Activated naive CD4-positive, alpha-beta T cell treated with anti-CD3 and anti-CD28 coated beads for 36 hours (primary cell): ENCODE measurements around the gene MMP21. TPM values are rescaled to one million over a fixed set of nuclear protein-coding genes. Genes with fewer than 3 reads are reported as not detected.

Experiments used
- CTCF ChIA-PET: fragments of 350-600 bp; sonication (Branson Sonifier 250); formaldehyde crosslinking; loops from one replicate; lab custom pipeline; 2021; ENCODE audit warnings: antibody characterized with exemption; lab: Charles Lee
- DNase-seq: peaks from one replicate; pipeline ENCODE4 v3.0.0-alpha.2; 2020
- H3K27ac Mint-ChIP-seq: one replicate; pipeline ENCODE4 v1.8.0; 2021; ENCODE audit warnings: mild to moderate bottlenecking, mixed read lengths
- H3K27me3 Mint-ChIP-seq: one replicate; pipeline ENCODE4 v1.8.0; 2021; ENCODE audit warnings: low read depth, mixed read lengths
- H3K36me3 Mint-ChIP-seq: one replicate; pipeline ENCODE4 v1.8.0; 2021; ENCODE audit warnings: low read depth, mixed read lengths
- H3K4me1 Mint-ChIP-seq: one replicate; pipeline ENCODE4 v1.8.0; 2021; ENCODE audit warnings: low read depth, mixed read lengths
- H3K4me3 Mint-ChIP-seq: one replicate; pipeline ENCODE4 v1.8.0; 2021; ENCODE audit warnings: mild to moderate bottlenecking, moderate library complexity, mixed read lengths
- H3K9me3 Mint-ChIP-seq: one replicate; pipeline ENCODE4 v1.8.0; 2021; ENCODE audit warnings: mixed read lengths
- intact Hi-C: fragments of 100-400 bp; cut with micrococcal nuclease; formaldehyde crosslinking; loops from one replicate; pipeline ENCODE4 v1.15.1; 2023
- total RNA-seq, 2 experiments: library from RNA; stranded (reverse); gene quantifications; one replicate each; pipeline ENCODE4 v1.2.3, GENCODE V29; 2021

The MMP21 gene
- total RNA-seq, 2 experiments from 2014 or later = not detected

- H3K4me1 Mint-ChIP-seq = no peaks in the 10 kb centered on the region
- H3K27me3 Mint-ChIP-seq = no peaks in the 10 kb centered on the region
- intact Hi-C loops = no loop called here
- no peaks in the 10 kb centered on the region for H3K9me3 Mint-ChIP-seq
- CTCF ChIA-PET = no interaction called here
- no peak overlapping the region for H3K4me3 Mint-ChIP-seq
- no peak overlapping the region for H3K27ac Mint-ChIP-seq
- DNase-seq = no peak
- H3K36me3 Mint-ChIP-seq = peaks cover 11% of the 10 kb centered on the region
These were observed 27.1 kb upstream of the MMP21 start for GRCh38 chr10:125802739-125803138.

- CTCF ChIA-PET = no interaction called here
- no peak overlapping the region for H3K27ac Mint-ChIP-seq
- intact Hi-C loops = no loop called here
- no peaks in the 10 kb centered on the region for H3K27me3 Mint-ChIP-seq
- DNase-seq = no peak
- H3K36me3 Mint-ChIP-seq = peaks cover 11% of the 10 kb centered on the region
- no peaks in the 10 kb centered on the region for H3K4me1 Mint-ChIP-seq
- no peak overlapping the region for H3K4me3 Mint-ChIP-seq
- H3K9me3 Mint-ChIP-seq = no peaks in the 10 kb centered on the region
These were observed 26.5 kb upstream of the MMP21 start for GRCh38 chr10:125802131-125802530.

- Mint-ChIP-seq H3K36me3 (peaks cover 8% of the 10 kb centered on the region), H3K9me3 (no peaks in the 10 kb centered on the region), H3K4me1 (no peaks in the 10 kb centered on the region), H3K27me3 (no peaks in the 10 kb centered on the region), H3K4me3 (no peak overlapping the region), H3K27ac (no peak overlapping the region)
- DNase-seq = no peak
- CTCF ChIA-PET = no interaction called here
- intact Hi-C loops = no loop called here
These were observed 26.0 kb upstream of the MMP21 start for GRCh38 chr10:125801574-125801973.

- DNase-seq = no peak
- CTCF ChIA-PET = no interaction called here
- no peak overlapping the region for H3K4me3 Mint-ChIP-seq
- no peaks in the 10 kb centered on the region for H3K4me1 Mint-ChIP-seq
- H3K27me3 Mint-ChIP-seq = no peaks in the 10 kb centered on the region
- no peaks in the 10 kb centered on the region for H3K9me3 Mint-ChIP-seq
- peaks cover 4% of the 10 kb centered on the region for H3K36me3 Mint-ChIP-seq
- intact Hi-C loops = no loop called here
- no peak overlapping the region for H3K27ac Mint-ChIP-seq
These were observed 24.0 kb upstream of the MMP21 start for GRCh38 chr10:125799451-125800182.

- no peak for DNase-seq
- Mint-ChIP-seq H3K27me3 (no peaks in the 10 kb centered on the region), H3K27ac (no peak overlapping the region), H3K36me3 (peaks cover 12% of the 10 kb centered on the region), H3K9me3 (no peaks in the 10 kb centered on the region), H3K4me1 (no peaks in the 10 kb centered on the region), H3K4me3 (no peak overlapping the region)
- intact Hi-C loops = no loop called here
- CTCF ChIA-PET = no interaction called here
These were observed 22.5 kb upstream of the MMP21 start for GRCh38 chr10:125797994-125798662.

GRCh38 chr10:125797424-125797823, 21.8 kb upstream of the MMP21 start:
- DNase-seq = no peak
- intact Hi-C loops = no loop called here
- no peak overlapping the region for H3K27ac Mint-ChIP-seq
- H3K27me3 Mint-ChIP-seq = no peaks in the 10 kb centered on the region
- no peaks in the 10 kb centered on the region for H3K4me1 Mint-ChIP-seq
- H3K36me3 Mint-ChIP-seq = peaks cover 12% of the 10 kb centered on the region
- CTCF ChIA-PET = interaction anchor here (0.8 kb wide), 1 partner anchor 13 kb away, joined by 3 read pairs; no protein-coding TSS in a partner anchor
- H3K9me3 Mint-ChIP-seq = no peaks in the 10 kb centered on the region
- H3K4me3 Mint-ChIP-seq = no peak overlapping the region

GRCh38 chr10:125795637-125796190, 20.1 kb upstream of the MMP21 start:
- no peak overlapping the region for H3K4me3 Mint-ChIP-seq

GRCh38 chr10:125795128-125795527, 19.5 kb upstream of the MMP21 start:
- H3K9me3 Mint-ChIP-seq = no peaks in the 10 kb centered on the region
- no peak overlapping the region for H3K4me3 Mint-ChIP-seq
- no peak overlapping the region for H3K27ac Mint-ChIP-seq
- H3K4me1 Mint-ChIP-seq = peaks cover under 1% of the 10 kb centered on the region
- intact Hi-C loops = no loop called here
- CTCF ChIA-PET = no interaction called here
- DNase-seq = no peak
- no peaks in the 10 kb centered on the region for H3K27me3 Mint-ChIP-seq
- H3K36me3 Mint-ChIP-seq = peaks cover 18% of the 10 kb centered on the region

More at GRCh38 chr10:125795637-125796190, 20.1 kb upstream of the MMP21 start:
- CTCF ChIA-PET = no interaction called here
- Mint-ChIP-seq H3K9me3 (no peaks in the 10 kb centered on the region), H3K27me3 (no peaks in the 10 kb centered on the region), H3K27ac (no peak overlapping the region), H3K4me1 (no peaks in the 10 kb centered on the region), H3K36me3 (peaks cover 16% of the 10 kb centered on the region)
- DNase-seq = no peak
- intact Hi-C loops = no loop called here

- intact Hi-C loops = no loop called here
- H3K4me3 Mint-ChIP-seq = no peak overlapping the region
- H3K27ac Mint-ChIP-seq = no peak overlapping the region
- CTCF ChIA-PET = no interaction called here
- no peaks in the 10 kb centered on the region for H3K9me3 Mint-ChIP-seq
- H3K36me3 Mint-ChIP-seq = peaks cover 23% of the 10 kb centered on the region
- H3K4me1 Mint-ChIP-seq = peaks cover 16% of the 10 kb centered on the region
- H3K27me3 Mint-ChIP-seq = no peaks in the 10 kb centered on the region
- no peak for DNase-seq
These were observed 17.0 kb upstream of the MMP21 start for GRCh38 chr10:125792342-125793300.

- Mint-ChIP-seq H3K27ac (no peak overlapping the region), H3K4me1 (peaks cover 16% of the 10 kb centered on the region), H3K4me3 (no peak overlapping the region), H3K27me3 (no peaks in the 10 kb centered on the region), H3K9me3 (no peaks in the 10 kb centered on the region), H3K36me3 (peaks cover 15% of the 10 kb centered on the region)
- no peak for DNase-seq
- CTCF ChIA-PET = no interaction called here
- intact Hi-C loops = no loop called here
These were observed 12.8 kb upstream of the MMP21 start for GRCh38 chr10:125788156-125789034.

GRCh38 chr10:125785791-125786190, 10.2 kb upstream of the MMP21 start:
- CTCF ChIA-PET = no interaction called here
- H3K27ac Mint-ChIP-seq = no peak overlapping the region
- DNase-seq = no peak
- H3K9me3 Mint-ChIP-seq = no peaks in the 10 kb centered on the region
- H3K36me3 Mint-ChIP-seq = peaks cover 7% of the 10 kb centered on the region
- peaks cover 16% of the 10 kb centered on the region for H3K4me1 Mint-ChIP-seq
- intact Hi-C loops = no loop called here
- H3K27me3 Mint-ChIP-seq = no peaks in the 10 kb centered on the region
- no peak overlapping the region for H3K4me3 Mint-ChIP-seq
